GM10266 (cell line): ENCODE data around the gene RNF152.
"Not testable (repeated sequence)": the region's sequence is repeated elsewhere in the genome, so short reads cannot be mapped to it uniquely, and the experiment has no call there.

Experiments used
- DNase-seq: peaks from one replicate; pipeline ENCODE4 v3.0.0; 2012; ENCODE audit errors: extremely low spot score
- TF ChIP-seq, protein P1 (sequence below): IDR thresholded peaks from 2 replicates; pipeline ENCODE4 v1.5.1; 2012; ENCODE audit warnings: mild to moderate bottlenecking, low read depth; ENCODE audit not compliant: control insufficient read depth, insufficient read depth; ENCODE audit errors: missing control alignments

The RNF152 gene

DNA sequence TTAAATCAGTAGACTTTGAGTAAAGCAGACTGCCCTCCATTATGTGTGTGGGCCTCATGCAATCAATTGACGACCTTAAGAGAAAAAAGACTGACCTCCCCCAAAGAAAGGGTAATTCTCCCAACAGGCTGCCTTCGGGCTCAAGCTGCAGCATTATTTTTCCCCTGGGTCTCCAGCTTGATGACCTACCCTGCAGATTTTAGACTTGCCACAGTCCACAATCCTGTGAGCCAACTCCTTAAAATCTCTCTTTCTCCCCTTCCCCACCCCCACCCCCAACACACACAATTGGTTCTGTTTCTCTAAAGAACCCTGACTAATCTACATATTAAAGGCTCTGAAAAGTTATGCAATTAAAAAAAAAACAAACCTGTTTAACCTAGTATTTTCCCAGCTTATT is 89.4 kb downstream of the RNF152 start:
- TF ChIP-seq, protein P1, sequence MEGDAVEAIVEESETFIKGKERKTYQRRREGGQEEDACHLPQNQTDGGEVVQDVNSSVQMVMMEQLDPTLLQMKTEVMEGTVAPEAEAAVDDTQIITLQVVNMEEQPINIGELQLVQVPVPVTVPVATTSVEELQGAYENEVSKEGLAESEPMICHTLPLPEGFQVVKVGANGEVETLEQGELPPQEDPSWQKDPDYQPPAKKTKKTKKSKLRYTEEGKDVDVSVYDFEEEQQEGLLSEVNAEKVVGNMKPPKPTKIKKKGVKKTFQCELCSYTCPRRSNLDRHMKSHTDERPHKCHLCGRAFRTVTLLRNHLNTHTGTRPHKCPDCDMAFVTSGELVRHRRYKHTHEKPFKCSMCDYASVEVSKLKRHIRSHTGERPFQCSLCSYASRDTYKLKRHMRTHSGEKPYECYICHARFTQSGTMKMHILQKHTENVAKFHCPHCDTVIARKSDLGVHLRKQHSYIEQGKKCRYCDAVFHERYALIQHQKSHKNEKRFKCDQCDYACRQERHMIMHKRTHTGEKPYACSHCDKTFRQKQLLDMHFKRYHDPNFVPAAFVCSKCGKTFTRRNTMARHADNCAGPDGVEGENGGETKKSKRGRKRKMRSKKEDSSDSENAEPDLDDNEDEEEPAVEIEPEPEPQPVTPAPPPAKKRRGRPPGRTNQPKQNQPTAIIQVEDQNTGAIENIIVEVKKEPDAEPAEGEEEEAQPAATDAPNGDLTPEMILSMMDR, result no peak
- no peak for DNase-seq

DNA sequence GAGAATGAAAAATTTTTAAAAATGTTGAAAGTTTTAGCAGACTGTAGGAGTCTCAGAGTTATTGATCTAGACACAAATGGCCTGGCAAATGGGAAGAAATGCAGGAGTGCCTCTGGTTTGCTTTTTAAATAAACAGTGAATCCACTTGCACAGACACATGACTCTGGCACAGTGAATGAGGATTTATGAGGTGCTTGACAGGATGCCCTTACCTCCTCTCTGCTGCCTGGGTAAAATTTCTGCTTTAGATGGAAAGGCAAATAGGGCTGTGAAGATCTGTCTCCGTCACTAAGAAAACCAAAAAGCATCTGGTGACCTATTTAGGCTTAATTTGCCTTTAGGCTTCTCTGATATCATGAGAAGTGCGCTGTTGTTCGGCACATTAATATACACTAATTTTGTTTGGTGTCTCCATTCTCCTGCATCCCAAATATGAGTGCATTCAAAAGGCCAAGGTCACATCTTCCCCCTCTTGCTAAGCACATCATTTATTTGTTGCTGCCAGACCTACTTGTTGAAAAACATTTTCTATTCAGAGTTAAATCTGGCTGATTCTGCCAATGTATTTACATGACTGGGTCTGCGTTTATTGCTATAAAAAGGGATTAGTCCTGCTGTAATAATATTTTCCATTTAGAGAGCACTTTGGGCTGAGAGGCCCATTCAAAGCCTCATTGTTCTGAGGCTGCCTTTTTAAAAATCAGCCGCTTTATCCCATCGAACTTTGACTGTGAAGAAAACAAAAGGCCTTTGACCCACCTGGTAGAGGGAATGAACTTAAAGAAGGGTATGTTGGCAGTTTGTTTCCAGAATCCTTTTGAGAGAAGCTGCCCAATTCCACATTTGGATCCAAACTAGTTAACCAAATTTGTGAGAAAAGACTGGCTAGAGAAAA is 94.9 kb downstream of the RNF152 start:
- TF ChIP-seq, protein P1, result no peak
- DNase-seq, result no peak

DNA sequence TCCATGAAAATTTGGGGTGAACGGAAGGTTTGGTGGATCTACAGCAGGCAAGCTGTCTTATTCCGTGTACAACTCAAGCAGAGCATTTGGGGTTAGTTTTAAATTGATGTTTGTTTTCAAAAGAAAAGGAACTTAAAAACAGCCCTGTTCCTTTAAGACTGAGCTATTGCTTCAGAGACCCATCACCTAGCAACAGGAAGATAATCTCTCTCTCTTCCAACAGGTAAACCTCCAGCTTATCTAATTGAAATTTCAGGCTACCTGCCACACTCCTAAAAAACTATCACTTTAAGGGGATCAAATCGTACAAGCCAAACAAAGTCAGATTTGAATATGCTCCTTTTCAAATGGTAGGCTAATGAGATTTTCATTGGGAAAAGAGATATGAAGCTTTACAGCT is 101.8 kb downstream of the RNF152 start:
- DNase-seq, result no peak
- TF ChIP-seq, protein P1, result no peak

DNA sequence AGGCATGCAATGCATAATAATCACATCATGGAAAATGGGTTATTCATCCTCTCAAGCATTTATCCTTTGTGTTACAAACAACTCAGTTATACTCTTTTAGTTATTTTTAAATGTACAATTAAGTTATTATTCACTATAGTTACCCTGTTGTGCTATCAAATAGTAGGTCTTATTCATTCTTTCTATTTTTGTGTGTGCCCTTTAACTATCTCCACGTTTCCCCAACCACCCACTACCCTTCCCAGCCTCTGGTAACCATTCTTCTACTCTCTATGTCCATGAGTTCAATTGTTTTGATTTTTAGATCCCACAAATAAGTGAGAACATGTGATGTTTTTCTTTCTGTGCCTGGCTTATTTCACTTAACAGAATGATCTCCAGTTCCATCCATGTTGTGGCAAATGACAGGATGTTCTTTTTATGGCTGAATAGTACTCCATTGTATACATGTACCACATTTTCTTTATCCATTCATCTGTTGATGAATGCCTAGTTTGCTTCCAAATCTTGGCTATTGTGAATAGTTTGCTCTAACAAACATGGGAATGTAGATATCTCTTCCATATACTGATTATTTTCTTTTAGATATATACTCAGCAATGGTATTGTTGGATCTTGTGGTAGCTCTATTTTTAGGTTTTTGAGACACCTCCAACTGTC is 105.7 kb downstream of the RNF152 start:
- DNase-seq, result not testable (repeated sequence)

DNA sequence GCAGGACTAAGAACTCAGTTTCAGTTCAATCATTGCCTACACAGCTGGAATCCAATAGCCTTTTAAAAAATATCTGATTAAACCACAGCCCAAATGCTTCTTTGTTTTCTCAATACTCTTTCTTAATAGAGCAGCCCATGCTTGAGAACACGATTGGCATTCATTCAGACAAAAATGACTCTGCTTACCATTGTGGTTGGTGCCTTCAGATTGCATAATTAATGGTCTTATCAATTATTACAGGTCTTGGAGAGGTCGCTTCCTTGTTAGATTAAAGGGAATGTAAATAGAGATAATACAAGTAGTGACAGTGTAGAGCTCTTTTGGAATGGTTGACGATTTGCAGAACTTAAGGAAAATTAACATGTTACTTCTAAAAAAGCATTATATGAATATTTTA is 107.2 kb downstream of the RNF152 start:
- TF ChIP-seq, protein P1, result no peak
- no peak for DNase-seq

DNA sequence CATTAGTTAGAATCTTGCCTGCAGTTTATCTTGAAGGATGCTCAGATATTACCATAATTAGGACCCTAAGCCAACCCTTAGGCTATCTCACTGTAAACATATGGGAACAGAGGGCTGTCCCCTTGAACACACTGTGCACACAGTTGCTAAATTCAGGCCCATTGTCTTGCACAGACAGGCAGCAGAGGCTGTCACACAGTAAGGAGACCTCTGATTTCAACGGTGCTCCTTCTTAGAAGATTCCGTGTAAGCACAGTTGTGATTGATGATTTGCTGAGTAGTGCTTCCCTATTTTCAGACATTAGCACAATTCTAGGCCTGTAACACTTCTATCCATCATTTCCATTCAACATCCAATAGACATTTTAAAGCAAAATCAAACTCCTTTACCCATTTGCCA is 108.0 kb downstream of the RNF152 start:
- TF ChIP-seq, protein P1, result no peak
- DNase-seq, result no peak

DNA sequence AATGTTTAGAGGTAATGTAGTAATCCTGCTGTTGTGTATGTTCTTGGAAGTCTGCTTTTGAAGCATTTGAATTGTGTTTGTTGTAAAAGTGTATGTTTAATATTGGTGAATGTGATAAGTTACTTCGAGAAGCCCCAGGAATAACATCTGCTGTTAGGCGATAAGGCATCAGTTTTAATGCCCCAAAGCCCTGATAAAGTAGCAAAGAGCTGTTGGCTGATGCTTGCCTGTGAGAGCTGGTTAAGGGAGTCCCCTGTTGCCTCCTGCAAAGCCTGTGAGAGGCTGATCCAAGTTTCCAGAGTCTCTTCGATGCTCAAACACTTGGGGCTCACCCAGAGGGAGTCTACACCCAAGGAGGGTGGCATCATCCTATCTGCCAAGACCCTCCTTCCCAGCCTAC is 110.3 kb downstream of the RNF152 start:
- DNase-seq, result no peak
- TF ChIP-seq, protein P1, result no peak

DNA sequence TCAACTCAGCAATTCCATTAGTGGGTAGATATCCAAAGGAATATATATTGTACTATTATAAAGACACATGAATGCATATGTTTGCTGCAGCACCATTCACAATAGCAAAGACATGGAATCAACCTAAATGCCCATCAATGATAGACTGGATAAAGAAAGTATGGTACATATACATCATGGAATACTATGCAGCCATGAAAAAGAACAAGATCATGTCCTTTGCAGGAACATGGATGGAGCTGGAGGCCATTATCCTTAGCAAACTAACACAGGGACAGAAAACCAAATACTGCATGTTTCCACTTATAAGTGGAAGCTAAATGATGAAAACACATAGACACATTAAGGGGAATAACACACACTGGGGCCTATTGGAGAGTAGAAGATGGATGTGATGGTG is 116.6 kb downstream of the RNF152 start:
- DNase-seq, result not testable (repeated sequence)
